HUES6 (cell line): ENCODE results near the gene COL4A5.

ENCODE experiments used
- H3K27ac ChIP-seq: 2 replicates; pipeline ENCODE4 v1.7.0; 2013; ENCODE audit warnings: low read depth, mild to moderate bottlenecking, low read length, inconsistent platforms
- H3K27me3 ChIP-seq: 2 replicates; pipeline ENCODE4 v1.6.1; 2013; ENCODE audit warnings: low read length; ENCODE audit not compliant: control insufficient read depth, insufficient read depth
- H3K36me3 ChIP-seq: 2 replicates; pipeline ENCODE4 v1.6.1; 2013; ENCODE audit warnings: low read length; ENCODE audit not compliant: control insufficient read depth, insufficient read depth
- H3K4me1 ChIP-seq: 2 replicates; pipeline ENCODE4 v1.6.1; 2013; ENCODE audit warnings: low read length; ENCODE audit not compliant: control insufficient read depth, insufficient read depth
- H3K4me3 ChIP-seq: 2 replicates; pipeline ENCODE4 v1.5.1; 2013; ENCODE audit warnings: low read depth, low read length
- H3K9ac ChIP-seq: one replicate; pipeline ENCODE4 v1.6.1; 2013; ENCODE audit warnings: mild to moderate bottlenecking, low read length
- H3K9me3 ChIP-seq: 2 replicates; pipeline ENCODE4 v1.6.1; 2013; ENCODE audit warnings: low read depth, low read length; ENCODE audit not compliant: control insufficient read depth, insufficient read depth

COL4A5 gene

DNA sequence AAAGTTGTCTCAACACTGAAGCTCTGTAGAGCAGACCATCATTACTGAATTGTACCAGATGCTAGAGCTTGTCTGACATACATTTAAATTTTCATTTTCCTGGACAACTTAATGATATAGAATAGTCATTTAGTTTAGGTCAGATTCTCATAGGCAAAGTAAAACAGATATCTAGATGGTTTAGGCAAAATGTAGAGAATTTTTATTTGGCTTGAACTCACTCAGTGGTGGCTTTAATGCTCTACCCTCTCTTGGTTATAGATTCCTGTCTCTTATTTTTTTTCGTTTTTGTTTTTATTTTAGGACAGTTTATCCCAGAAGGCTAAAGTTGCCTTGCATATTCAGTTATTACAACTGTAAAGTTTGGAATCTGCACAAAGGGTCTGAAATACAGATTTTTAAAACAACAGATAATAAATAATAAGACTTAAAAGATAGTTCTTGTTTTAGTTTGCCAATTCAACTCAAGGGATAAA, 300.7 kb downstream of the COL4A5 start:
- Histone ChIP-seq H3K4me1 (peaks cover 3% of the 10 kb centered on the region; the same call in 1 of the 2 replicates), H3K27ac (no peak overlapping the region), H3K9ac (no peak overlapping the region), H3K9me3 (no peaks in the 10 kb centered on the region), H3K36me3 (no peaks in the 10 kb centered on the region), H3K4me3 (no peak overlapping the region), H3K27me3 (peaks cover 30% of the 10 kb centered on the region)
